ENCODE measurements around the gene KAT6B. TPM values are rescaled to one million over a fixed set of nuclear protein-coding genes. Genes with fewer than 3 reads are reported as not detected.

KAT6B gene
- total RNA-seq, 4 donors from 2014 or later: 45.4 to 94.9 (median 62.9) TPM

- Histone ChIP-seq H3K36me3 (peaks cover 0 to 22% (median 0%) of the 10 kb centered on the region in 3 donors), H3K27me3 (no peaks in the 10 kb centered on the region)
- no peak for DNase-seq
These were observed 169.4 kb downstream of the KAT6B start for GRCh38 chr10:74995806-74996205.

GRCh38 chr10:74997163-74997562 lies 170.8 kb downstream of the KAT6B start:
- no peak for DNase-seq
- Histone ChIP-seq H3K27me3 (no peaks in the 10 kb centered on the region), H3K4me3 (no peak overlapping the region), H3K27ac (no peak overlapping the region), H3K36me3 (peaks cover 0 to 35% (median 0%) of the 10 kb centered on the region in 3 donors), H3K4me1 (no peaks in the 10 kb centered on the region), H3K9me3 (no peaks in the 10 kb centered on the region)
- TF ChIP-seq POLR2A (IDR thresholded peaks at IDR 0.05) (no peak), CTCF (IDR thresholded peaks at IDR 0.05) (no peak)

More at GRCh38 chr10:74995806-74996205, 169.4 kb downstream of the KAT6B start:
- Histone ChIP-seq H3K4me3 (no peak overlapping the region), H3K4me1 (no peaks in the 10 kb centered on the region), H3K27ac (no peak overlapping the region), H3K9me3 (no peaks in the 10 kb centered on the region)
- TF ChIP-seq CTCF (IDR thresholded peaks at IDR 0.05): no peak
- TF ChIP-seq POLR2A (IDR thresholded peaks at IDR 0.05): no peak

GRCh38 chr10:75000748-75001321 lies 174.4 kb downstream of the KAT6B start:
- no peak for DNase-seq
- peaks cover 0 to 19% (median 0%) of the 10 kb centered on the region in 3 donors for H3K36me3 ChIP-seq
- no peaks in the 10 kb centered on the region for H3K9me3 ChIP-seq
- no peaks in the 10 kb centered on the region for H3K27me3 ChIP-seq
- no peak overlapping the region for H3K27ac ChIP-seq
- H3K4me3 ChIP-seq: no peak overlapping the region
- TF ChIP-seq POLR2A (IDR thresholded peaks at IDR 0.05) (no peak), CTCF (IDR thresholded peaks at IDR 0.05) (no peak)
- H3K4me1 ChIP-seq: no peaks in the 10 kb centered on the region

- TF ChIP-seq CTCF (IDR thresholded peaks at IDR 0.05): no peak
- TF ChIP-seq POLR2A (IDR thresholded peaks at IDR 0.05): no peak
- H3K4me1 ChIP-seq: no peaks in the 10 kb centered on the region
These were observed 175.4 kb downstream of the KAT6B start for GRCh38 chr10:75001715-75002350.

GRCh38 chr10:75002351-75002725 lies 175.9 kb downstream of the KAT6B start:
- TF ChIP-seq POLR2A (IDR thresholded peaks at IDR 0.05) (no peak), CTCF (IDR thresholded peaks at IDR 0.05) (no peak)
- Histone ChIP-seq H3K27me3 (no peaks in the 10 kb centered on the region), H3K27ac (no peak overlapping the region), H3K36me3 (peaks cover 0 to 21% (median 0%) of the 10 kb centered on the region in 3 donors), H3K4me1 (no peaks in the 10 kb centered on the region), H3K4me3 (no peak overlapping the region), H3K9me3 (no peaks in the 10 kb centered on the region)
- DNase-seq: no peak

More at GRCh38 chr10:75001715-75002350, 175.4 kb downstream of the KAT6B start:
- peaks cover 0 to 25% (median 0%) of the 10 kb centered on the region in 3 donors for H3K36me3 ChIP-seq
- H3K27me3 ChIP-seq: no peaks in the 10 kb centered on the region
- H3K4me3 ChIP-seq: no peak overlapping the region
- DNase-seq: no peak
- no peak overlapping the region for H3K27ac ChIP-seq
- H3K9me3 ChIP-seq: no peaks in the 10 kb centered on the region
